ENCODE measurements around the gene EPGN.
A peak's percentile ranks its signal among the peaks of the same experiment; 100 is the strongest.

Gene EPGN

GRCh38 chr4:74344031-74344430, 35.8 kb downstream of the EPGN start:
- no peak for DNase-seq

DNA sequence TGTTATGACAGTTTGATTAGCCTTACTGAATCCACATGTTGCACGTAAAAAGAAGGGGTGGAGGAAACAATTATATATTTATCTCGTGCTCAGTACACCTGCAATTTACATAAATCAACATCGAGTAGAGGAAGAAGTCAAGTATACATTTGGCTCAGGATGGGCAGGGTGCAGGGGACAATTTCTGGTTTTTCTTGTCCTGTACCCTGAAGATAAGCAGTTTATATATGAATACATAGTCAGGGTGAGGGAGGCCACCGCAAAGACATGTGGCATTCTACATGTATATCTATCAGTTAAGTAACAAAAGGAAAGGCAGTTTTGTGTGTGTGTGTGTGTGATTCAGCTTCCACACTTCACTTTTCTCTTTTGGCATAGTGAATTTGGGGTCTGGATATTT, 45.6 kb downstream of the EPGN start:
- DNase-seq = no peak

DNA sequence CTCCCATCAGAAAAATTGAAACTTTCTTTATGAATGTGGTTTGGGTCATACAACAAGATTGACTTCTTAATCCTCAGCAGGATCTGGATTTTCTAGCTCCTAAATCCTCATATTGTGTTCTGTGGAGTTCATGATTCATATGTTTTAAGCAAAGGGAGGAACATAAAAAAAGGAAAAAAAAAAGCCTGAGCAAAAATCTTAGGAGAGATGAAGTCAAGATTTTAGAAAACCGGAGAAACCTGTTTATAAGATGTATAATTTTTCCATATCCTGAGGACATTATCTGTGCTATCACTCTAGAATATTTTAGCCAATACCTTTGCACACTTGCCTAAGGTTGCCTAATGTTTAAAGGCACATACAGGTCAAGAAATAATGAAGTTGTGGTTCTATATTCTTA, 49.7 kb downstream of the EPGN start:
- no peak for DNase-seq

- no peak for DNase-seq
Measured at GRCh38 chr4:74361671-74362070, 53.4 kb downstream of the EPGN start.

DNA sequence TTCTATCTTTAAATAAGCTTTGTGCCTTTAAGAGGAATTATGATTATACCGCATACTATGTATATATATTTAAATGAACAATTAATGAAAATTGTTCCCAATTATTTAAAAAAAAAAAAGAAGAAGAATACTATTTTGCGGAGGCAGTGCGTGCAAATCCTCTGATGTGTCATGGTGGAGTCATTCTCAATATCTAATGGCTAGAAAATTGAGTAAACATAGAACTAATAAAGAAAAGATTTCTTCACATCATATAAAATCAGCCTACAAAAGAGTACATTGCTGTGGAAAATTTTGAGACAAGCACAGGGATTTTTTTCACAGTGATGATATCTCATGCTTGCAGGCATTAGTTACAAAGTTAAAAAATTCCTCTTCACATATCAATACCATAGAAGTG, 54.1 kb downstream of the EPGN start:
- DNase-seq = no peak

DNA sequence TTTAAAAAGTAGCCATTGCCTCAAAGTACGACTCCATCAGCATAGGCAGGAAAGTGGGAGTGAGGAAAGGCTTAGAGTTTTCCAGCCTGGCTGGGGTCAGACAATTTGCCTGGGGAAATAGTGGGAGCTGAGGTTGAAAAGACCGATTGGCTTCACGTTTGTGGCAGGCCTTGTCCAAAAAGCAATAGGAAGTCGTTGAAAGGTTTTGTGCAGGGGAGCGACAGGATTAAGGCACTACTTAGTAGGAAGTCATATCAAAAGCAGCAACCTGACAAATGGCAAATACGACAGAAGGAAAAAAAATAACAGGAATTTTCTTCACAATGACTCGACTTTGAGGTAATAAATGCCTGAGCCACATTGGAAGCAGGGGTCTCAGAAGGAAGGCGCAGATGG, 56.0 kb downstream of the EPGN start:
- DNase-seq = no peak

- DNase-seq = peak; percentile 11
Measured at GRCh38 chr4:74364652-74365491, 56.6 kb downstream of the EPGN start, which contains the start of gene EREG. TSS of gene EREG (plus strand) at chr4:74365145. CDS start at chr4:74365309, 164 bp downstream.

DNA sequence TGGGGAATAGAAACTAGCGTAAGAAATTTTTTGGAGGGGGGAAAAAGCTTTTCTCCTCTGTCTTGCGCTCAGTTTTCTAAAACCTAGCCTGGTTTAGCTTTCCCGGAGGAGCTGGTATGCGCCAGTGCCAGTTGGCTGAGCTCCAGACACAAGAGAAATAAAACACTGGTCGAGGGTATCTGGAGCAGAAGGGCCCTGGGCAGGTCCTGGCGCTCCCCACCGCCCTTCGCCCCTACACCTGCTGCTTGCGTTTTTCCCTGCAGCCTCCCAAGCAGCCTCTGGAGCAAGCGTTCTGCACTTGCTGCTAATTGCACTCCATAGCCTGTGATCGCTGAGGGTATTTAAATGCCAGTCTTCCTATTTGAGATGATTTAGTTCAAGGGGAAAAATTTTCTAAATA, 57.5 kb downstream of the EPGN start:
- DNase-seq = no peak
